ENCODE measurements around the gene PALLD. TPM values are rescaled to one million over a fixed set of nuclear protein-coding genes. Genes with fewer than 3 reads are reported as not detected.
"Not testable (repeated sequence)": the region's sequence is repeated elsewhere in the genome, so short reads cannot be mapped to it uniquely, and the experiment has no call there.

Gene PALLD
- total and polyA plus RNA-seq, 2 donors = 24.3 to 83.0 TPM

- Histone ChIP-seq H3K4me1 (ENCODE audit: control insufficient read depth in 2 of 2, insufficient read depth in 2 of 2, low read length in 2 of 2) (no peaks in the 10 kb centered on the region), H3K27me3 (ENCODE audit: control insufficient read depth in 2 of 2, insufficient read depth in 1 of 2, low read length in 1 of 2) (no peaks in the 10 kb centered on the region), H3K4me3 (ENCODE audit: low read length in 2 of 2) (no peak overlapping the region), H3K27ac (ENCODE audit: low read depth in 1 of 2, low read length in 1 of 2) (no peak overlapping the region), H3K36me3 (ENCODE audit: control insufficient read depth in 2 of 2, insufficient read depth in 2 of 2, low read length in 1 of 2) (peaks cover 0 to 13% of the 10 kb centered on the region in 2 donors), H3K9me3 (ENCODE audit: control insufficient read depth in 2 of 2, insufficient read depth in 1 of 2, low read length in 1 of 2) (no peaks in the 10 kb centered on the region)
- 94% methylated on average over 4 of the region's 4 CpGs for WGBS
- DNase-seq (ENCODE audit: low read depth in 6 of 9, low spot score in 9 of 9) = no peak
Measured at GRCh38 chr4:168694667-168695066, 197.8 kb downstream of the PALLD start.

- H3K4me3 ChIP-seq (ENCODE audit: low read length in 2 of 2) = no peak overlapping the region
- H3K4me1 ChIP-seq (ENCODE audit: control insufficient read depth in 2 of 2, insufficient read depth in 2 of 2, low read length in 2 of 2) = no peaks in the 10 kb centered on the region
Measured at GRCh38 chr4:168695288-168695687, 198.4 kb downstream of the PALLD start.

GRCh38 chr4:168696280-168696679, 199.4 kb downstream of the PALLD start:
- Histone ChIP-seq H3K27ac (ENCODE audit: low read depth in 1 of 2, low read length in 1 of 2) (no peak overlapping the region), H3K36me3 (ENCODE audit: control insufficient read depth in 2 of 2, insufficient read depth in 2 of 2, low read length in 1 of 2) (peaks cover 0 to 7% of the 10 kb centered on the region in 2 donors), H3K9me3 (ENCODE audit: control insufficient read depth in 2 of 2, insufficient read depth in 1 of 2, low read length in 1 of 2) (no peaks in the 10 kb centered on the region), H3K27me3 (ENCODE audit: control insufficient read depth in 2 of 2, insufficient read depth in 1 of 2, low read length in 1 of 2) (no peaks in the 10 kb centered on the region), H3K4me3 (ENCODE audit: low read length in 2 of 2) (no peak overlapping the region), H3K4me1 (ENCODE audit: control insufficient read depth in 2 of 2, insufficient read depth in 2 of 2, low read length in 2 of 2) (no peaks in the 10 kb centered on the region)
- WGBS = 92% methylated on average over 1 of the region's 1 CpG
- no peak for DNase-seq (ENCODE audit: low read depth in 6 of 9, low spot score in 9 of 9)

More at GRCh38 chr4:168695288-168695687, 198.4 kb downstream of the PALLD start:
- Histone ChIP-seq H3K27ac (ENCODE audit: low read depth in 1 of 2, low read length in 1 of 2) (no peak overlapping the region), H3K9me3 (ENCODE audit: control insufficient read depth in 2 of 2, insufficient read depth in 1 of 2, low read length in 1 of 2) (no peaks in the 10 kb centered on the region), H3K36me3 (ENCODE audit: control insufficient read depth in 2 of 2, insufficient read depth in 2 of 2, low read length in 1 of 2) (peaks cover 0 to 12% of the 10 kb centered on the region in 2 donors), H3K27me3 (ENCODE audit: control insufficient read depth in 2 of 2, insufficient read depth in 1 of 2, low read length in 1 of 2) (no peaks in the 10 kb centered on the region)
- DNase-seq (ENCODE audit: low read depth in 6 of 9, low spot score in 9 of 9) = no peak
- WGBS = 95% methylated on average over 2 of the region's 2 CpGs

GRCh38 chr4:168696826-168697225, 200.0 kb downstream of the PALLD start:
- no peak for DNase-seq (ENCODE audit: low read depth in 6 of 9, low spot score in 9 of 9)
- Histone ChIP-seq H3K4me3 (ENCODE audit: low read length in 2 of 2) (no peak overlapping the region), H3K27me3 (ENCODE audit: control insufficient read depth in 2 of 2, insufficient read depth in 1 of 2, low read length in 1 of 2) (no peaks in the 10 kb centered on the region), H3K27ac (ENCODE audit: low read depth in 1 of 2, low read length in 1 of 2) (no peak overlapping the region), H3K36me3 (ENCODE audit: control insufficient read depth in 2 of 2, insufficient read depth in 2 of 2, low read length in 1 of 2) (peaks cover 0 to 3% of the 10 kb centered on the region in 2 donors), H3K9me3 (ENCODE audit: control insufficient read depth in 2 of 2, insufficient read depth in 1 of 2, low read length in 1 of 2) (no peaks in the 10 kb centered on the region), H3K4me1 (ENCODE audit: control insufficient read depth in 2 of 2, insufficient read depth in 2 of 2, low read length in 2 of 2) (no peaks in the 10 kb centered on the region)
- 96% methylated on average over 4 of the region's 4 CpGs for WGBS

- DNase-seq (ENCODE audit: low read depth in 6 of 9, low spot score in 9 of 9) = no peak
Measured at GRCh38 chr4:168699224-168699878, 202.5 kb downstream of the PALLD start.

GRCh38 chr4:168701061-168701460, 204.2 kb downstream of the PALLD start:
- WGBS = 95% methylated on average over 3 of the region's 3 CpGs
- H3K27me3 ChIP-seq (ENCODE audit: control insufficient read depth in 2 of 2, insufficient read depth in 1 of 2, low read length in 1 of 2) = no peaks in the 10 kb centered on the region
- H3K4me1 ChIP-seq (ENCODE audit: control insufficient read depth in 2 of 2, insufficient read depth in 2 of 2, low read length in 2 of 2) = no peaks in the 10 kb centered on the region
- DNase-seq (ENCODE audit: low read depth in 6 of 9, low spot score in 9 of 9) = no peak
- no peaks in the 10 kb centered on the region for H3K9me3 ChIP-seq (ENCODE audit: control insufficient read depth in 2 of 2, insufficient read depth in 1 of 2, low read length in 1 of 2)
- no peak overlapping the region for H3K27ac ChIP-seq (ENCODE audit: low read depth in 1 of 2, low read length in 1 of 2)
- no peak overlapping the region for H3K4me3 ChIP-seq (ENCODE audit: low read length in 2 of 2)
- no peaks in the 10 kb centered on the region for H3K36me3 ChIP-seq (ENCODE audit: control insufficient read depth in 2 of 2, insufficient read depth in 2 of 2, low read length in 1 of 2)

More at GRCh38 chr4:168699224-168699878, 202.5 kb downstream of the PALLD start:
- no peaks in the 10 kb centered on the region for H3K36me3 ChIP-seq (ENCODE audit: control insufficient read depth in 2 of 2, insufficient read depth in 2 of 2, low read length in 1 of 2)
- no peak overlapping the region for H3K27ac ChIP-seq (ENCODE audit: low read depth in 1 of 2, low read length in 1 of 2)
- no peak overlapping the region for H3K4me3 ChIP-seq (ENCODE audit: low read length in 2 of 2)
- no peaks in the 10 kb centered on the region for H3K9me3 ChIP-seq (ENCODE audit: control insufficient read depth in 2 of 2, insufficient read depth in 1 of 2, low read length in 1 of 2)
- no peaks in the 10 kb centered on the region for H3K27me3 ChIP-seq (ENCODE audit: control insufficient read depth in 2 of 2, insufficient read depth in 1 of 2, low read length in 1 of 2)
- no peaks in the 10 kb centered on the region for H3K4me1 ChIP-seq (ENCODE audit: control insufficient read depth in 2 of 2, insufficient read depth in 2 of 2, low read length in 2 of 2)
- WGBS = 98% methylated on average over 3 of the region's 3 CpGs

- not testable (repeated sequence) for H3K4me1 ChIP-seq (ENCODE audit: control insufficient read depth in 2 of 2, insufficient read depth in 2 of 2, low read length in 2 of 2); H3K27me3 ChIP-seq (ENCODE audit: control insufficient read depth in 2 of 2, insufficient read depth in 1 of 2, low read length in 1 of 2); DNase-seq (ENCODE audit: low read depth in 6 of 9, low spot score in 9 of 9); H3K36me3 ChIP-seq (ENCODE audit: control insufficient read depth in 2 of 2, insufficient read depth in 2 of 2, low read length in 1 of 2); H3K9me3 ChIP-seq (ENCODE audit: control insufficient read depth in 2 of 2, insufficient read depth in 1 of 2, low read length in 1 of 2); H3K4me3 ChIP-seq (ENCODE audit: low read length in 2 of 2); H3K27ac ChIP-seq (ENCODE audit: low read depth in 1 of 2, low read length in 1 of 2)
- WGBS = 100% methylated on average over 2 of the region's 4 CpGs
Measured at GRCh38 chr4:168702581-168703087, 205.8 kb downstream of the PALLD start.

GRCh38 chr4:168705121-168705520, 208.3 kb downstream of the PALLD start:
- no peak for DNase-seq (ENCODE audit: low read depth in 6 of 9, low spot score in 9 of 9)
- Histone ChIP-seq H3K27me3 (ENCODE audit: control insufficient read depth in 2 of 2, insufficient read depth in 1 of 2, low read length in 1 of 2) (no peaks in the 10 kb centered on the region), H3K9me3 (ENCODE audit: control insufficient read depth in 2 of 2, insufficient read depth in 1 of 2, low read length in 1 of 2) (no peaks in the 10 kb centered on the region), H3K4me1 (ENCODE audit: control insufficient read depth in 2 of 2, insufficient read depth in 2 of 2, low read length in 2 of 2) (no peaks in the 10 kb centered on the region), H3K27ac (ENCODE audit: low read depth in 1 of 2, low read length in 1 of 2) (no peak overlapping the region), H3K4me3 (ENCODE audit: low read length in 2 of 2) (no peak overlapping the region), H3K36me3 (ENCODE audit: control insufficient read depth in 2 of 2, insufficient read depth in 2 of 2, low read length in 1 of 2) (no peaks in the 10 kb centered on the region)
- 96% methylated on average over 2 of the region's 2 CpGs for WGBS

- Histone ChIP-seq H3K27ac (ENCODE audit: low read depth in 1 of 2, low read length in 1 of 2) (no peak overlapping the region), H3K4me3 (ENCODE audit: low read length in 2 of 2) (no peak overlapping the region), H3K9me3 (ENCODE audit: control insufficient read depth in 2 of 2, insufficient read depth in 1 of 2, low read length in 1 of 2) (no peaks in the 10 kb centered on the region), H3K4me1 (ENCODE audit: control insufficient read depth in 2 of 2, insufficient read depth in 2 of 2, low read length in 2 of 2) (peaks cover 0 to 5% of the 10 kb centered on the region in 2 donors), H3K36me3 (ENCODE audit: control insufficient read depth in 2 of 2, insufficient read depth in 2 of 2, low read length in 1 of 2) (peaks cover 0 to 1% of the 10 kb centered on the region in 2 donors), H3K27me3 (ENCODE audit: control insufficient read depth in 2 of 2, insufficient read depth in 1 of 2, low read length in 1 of 2) (no peaks in the 10 kb centered on the region)
- no peak for DNase-seq (ENCODE audit: low read depth in 6 of 9, low spot score in 9 of 9)
- 96% methylated on average over 4 of the region's 4 CpGs for WGBS
Measured at GRCh38 chr4:168707205-168707604, 210.4 kb downstream of the PALLD start.
